ENCODE data around the gene FSIP1. TPM values are rescaled to one million over a fixed set of nuclear protein-coding genes. Genes with fewer than 3 reads are reported as not detected.
A peak's percentile ranks its signal among the peaks of the same experiment; 100 is the strongest.

The FSIP1 gene
- total RNA-seq, 2 experiments from 2014 or later = 0.22 to 0.34 TPM

DNA sequence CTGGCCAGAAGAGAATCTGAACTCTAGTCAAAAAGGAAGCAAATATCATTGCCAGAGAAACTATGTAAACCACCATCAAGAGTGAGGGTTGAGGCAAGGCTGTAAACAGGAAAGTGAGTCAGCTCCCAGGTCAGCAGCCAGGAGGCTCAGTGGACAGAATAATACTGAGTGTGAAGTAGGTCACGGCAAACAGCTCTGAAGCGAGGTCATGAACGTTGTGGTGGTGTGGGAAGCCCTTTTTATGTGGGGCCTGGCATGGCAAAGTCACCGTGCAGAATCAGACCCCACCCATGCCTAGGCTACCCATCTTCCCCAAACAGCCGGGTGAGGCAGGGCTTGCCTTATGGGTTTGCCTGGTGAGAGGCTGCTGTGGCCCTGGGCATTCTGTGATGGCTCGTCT is 157.8 kb downstream of the FSIP1 start:
- H3K4me1 Mint-ChIP-seq (ENCODE audit: low read depth) = peaks cover 55% of the 10 kb centered on the region
- intact Hi-C loops (cut with DNase I, micrococcal nuclease) = loop anchor here in 1 of 2 experiments (1.0 kb wide), 1 partner anchor 16 kb away; no protein-coding TSS in a partner anchor
- ATAC-seq (ENCODE audit: poor library complexity) (peak; percentile 54), DNase-seq (peak; percentile 39 to 91 (median 58))
- H3K27ac Mint-ChIP-seq = peak overlapping the region; percentile 91
- H3K9me3 Mint-ChIP-seq = no peaks in the 10 kb centered on the region
- Histone ChIP-seq H3K4me3 (ENCODE audit: low read length) (no peak overlapping the region), H3K9me3 (ENCODE audit: control insufficient read depth in 1 of 2, insufficient read depth in 1 of 2, low read length in 2 of 2) (no peaks in the 10 kb centered on the region), H3K27ac (ENCODE audit: low read depth in 1 of 2, low read length in 2 of 2) (peak overlapping the region; percentile 70 to 80), H3K36me3 (ENCODE audit: insufficient read depth, low read length) (no peaks in the 10 kb centered on the region), H3K4me1 (ENCODE audit: insufficient read depth, low read length) (peaks cover 78% of the 10 kb centered on the region), H3K27me3 (ENCODE audit: control insufficient read depth in 1 of 2, insufficient read depth in 2 of 2, low read length in 2 of 2) (no peaks in the 10 kb centered on the region)
- H3K27me3 Mint-ChIP-seq = no peaks in the 10 kb centered on the region
- TF ChIP-seq, protein P1, sequence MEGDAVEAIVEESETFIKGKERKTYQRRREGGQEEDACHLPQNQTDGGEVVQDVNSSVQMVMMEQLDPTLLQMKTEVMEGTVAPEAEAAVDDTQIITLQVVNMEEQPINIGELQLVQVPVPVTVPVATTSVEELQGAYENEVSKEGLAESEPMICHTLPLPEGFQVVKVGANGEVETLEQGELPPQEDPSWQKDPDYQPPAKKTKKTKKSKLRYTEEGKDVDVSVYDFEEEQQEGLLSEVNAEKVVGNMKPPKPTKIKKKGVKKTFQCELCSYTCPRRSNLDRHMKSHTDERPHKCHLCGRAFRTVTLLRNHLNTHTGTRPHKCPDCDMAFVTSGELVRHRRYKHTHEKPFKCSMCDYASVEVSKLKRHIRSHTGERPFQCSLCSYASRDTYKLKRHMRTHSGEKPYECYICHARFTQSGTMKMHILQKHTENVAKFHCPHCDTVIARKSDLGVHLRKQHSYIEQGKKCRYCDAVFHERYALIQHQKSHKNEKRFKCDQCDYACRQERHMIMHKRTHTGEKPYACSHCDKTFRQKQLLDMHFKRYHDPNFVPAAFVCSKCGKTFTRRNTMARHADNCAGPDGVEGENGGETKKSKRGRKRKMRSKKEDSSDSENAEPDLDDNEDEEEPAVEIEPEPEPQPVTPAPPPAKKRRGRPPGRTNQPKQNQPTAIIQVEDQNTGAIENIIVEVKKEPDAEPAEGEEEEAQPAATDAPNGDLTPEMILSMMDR (IDR thresholded peaks at IDR 0.05) = no peak
- CTCF ChIA-PET = interaction anchor here (1.7 to 1.9 kb wide), 2 partner anchors 17 to 45 kb away, joined by 6 to 7 read pairs; no protein-coding TSS in a partner anchor
- peak overlapping the region; percentile 76 for H3K4me3 Mint-ChIP-seq
- POLR2A ChIA-PET = interaction anchor here (0.7 to 1.9 kb wide), 7 partner anchors 11 to 150 kb away, joined by 3 to 9 read pairs (median 4); no protein-coding TSS in a partner anchor
- no peaks in the 10 kb centered on the region for H3K36me3 Mint-ChIP-seq (ENCODE audit: low read depth)

DNA sequence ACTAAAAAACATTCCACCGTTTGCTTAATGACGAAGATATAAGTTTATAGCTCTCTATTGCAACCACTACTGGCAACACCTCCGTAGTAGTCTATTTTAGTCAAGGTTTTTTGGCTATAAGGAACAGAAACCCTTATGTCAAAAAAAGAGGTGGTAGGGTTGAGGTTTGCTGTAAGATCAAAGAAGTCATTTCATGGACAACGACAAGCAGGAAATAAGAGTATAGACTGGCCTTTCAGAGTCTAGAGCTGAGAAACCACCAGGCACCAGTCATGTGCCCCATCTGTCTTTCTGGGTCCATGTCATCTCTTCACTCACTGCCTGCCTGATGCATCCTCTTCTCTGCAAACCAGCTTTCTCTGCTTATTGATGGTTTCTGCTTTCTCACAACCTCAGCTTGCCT is 159.1 kb downstream of the FSIP1 start:
- H3K36me3 Mint-ChIP-seq (ENCODE audit: low read depth) = no peaks in the 10 kb centered on the region
- intact Hi-C loops (cut with DNase I, micrococcal nuclease) = no loop called here
- Histone ChIP-seq H3K9me3 (ENCODE audit: control insufficient read depth in 1 of 2, insufficient read depth in 1 of 2, low read length in 2 of 2) (no peaks in the 10 kb centered on the region), H3K4me3 (ENCODE audit: low read length) (no peak overlapping the region), H3K27ac (ENCODE audit: low read depth in 1 of 2, low read length in 2 of 2) (peak overlapping the region; percentile 70 to 80), H3K4me1 (ENCODE audit: insufficient read depth, low read length) (peaks cover 65% of the 10 kb centered on the region), H3K27me3 (ENCODE audit: control insufficient read depth in 1 of 2, insufficient read depth in 2 of 2, low read length in 2 of 2) (no peaks in the 10 kb centered on the region), H3K36me3 (ENCODE audit: insufficient read depth, low read length) (no peaks in the 10 kb centered on the region)
- no peaks in the 10 kb centered on the region for H3K27me3 Mint-ChIP-seq
- ChIA-PET POLR2A (interaction anchor here (0.6 to 1.5 kb wide), 7 partner anchors 9 to 341 kb away, joined by 3 to 4 read pairs (median 3); no protein-coding TSS in a partner anchor), CTCF (interaction anchor here (0.7 to 1.9 kb wide), 5 partner anchors 18 to 1061 kb away, joined by 3 to 6 read pairs (median 4); partner anchors contain the start of gene THBS1)
- peak overlapping the region; percentile 91 for H3K27ac Mint-ChIP-seq
- H3K4me1 Mint-ChIP-seq (ENCODE audit: low read depth) = peaks cover 44% of the 10 kb centered on the region
- ATAC-seq (ENCODE audit: poor library complexity) = peak; percentile 71
- DNase-seq = peak in 7 of 14 experiments; percentile 13 to 85 (median 55)
- peak overlapping the region; percentile 21 for H3K4me3 Mint-ChIP-seq
- no peaks in the 10 kb centered on the region for H3K9me3 Mint-ChIP-seq
- TF ChIP-seq, protein P1 (IDR thresholded peaks at IDR 0.05) = no peak

DNA sequence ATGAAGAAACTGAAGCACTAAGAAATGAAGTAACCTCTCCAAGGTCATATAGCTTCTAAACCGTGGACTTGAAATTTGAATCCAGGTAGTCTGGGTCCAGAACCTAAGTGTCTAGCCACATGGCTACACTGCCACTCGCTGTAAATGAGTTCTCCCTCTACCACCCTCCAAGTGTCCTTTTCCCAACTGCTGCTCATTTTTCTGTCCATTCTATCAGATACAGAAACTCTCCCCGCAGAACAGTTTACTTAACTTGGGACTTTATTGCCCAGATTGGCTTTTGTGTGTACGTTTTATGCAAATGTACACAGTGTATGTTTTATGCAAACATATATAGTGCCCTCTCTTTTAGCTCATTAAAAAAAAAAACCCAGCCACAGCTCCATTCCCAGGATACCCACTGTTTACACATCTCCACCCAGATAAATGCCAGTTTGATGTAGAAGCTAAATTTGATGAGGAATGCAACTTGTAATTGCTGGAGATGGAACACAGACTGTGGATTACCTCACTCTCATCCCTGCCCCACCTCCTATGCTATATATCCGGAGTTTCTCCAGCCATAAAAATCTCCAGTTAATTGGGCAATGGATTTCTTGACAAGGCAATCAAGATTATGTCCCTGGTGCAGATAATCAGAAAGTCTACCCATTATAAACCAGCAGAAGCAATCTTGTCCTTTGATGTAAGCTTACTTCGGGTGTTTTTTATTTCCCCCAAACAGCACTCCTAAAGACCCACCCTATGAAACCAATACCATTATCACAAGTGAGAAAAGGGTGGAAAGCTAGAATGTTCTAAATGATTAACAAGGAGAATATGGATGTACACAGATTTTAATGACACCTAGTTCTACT is 159.8 kb downstream of the FSIP1 start:
- peaks cover 58% of the 10 kb centered on the region for H3K4me1 ChIP-seq (ENCODE audit: insufficient read depth, low read length)
- no peaks in the 10 kb centered on the region for H3K9me3 ChIP-seq (ENCODE audit: control insufficient read depth in 1 of 2, insufficient read depth in 1 of 2, low read length in 2 of 2)
- H3K27me3 ChIP-seq (ENCODE audit: control insufficient read depth in 1 of 2, insufficient read depth in 2 of 2, low read length in 2 of 2) = no peaks in the 10 kb centered on the region
- ChIA-PET POLR2A (interaction anchor here (0.8 to 1.5 kb wide), 4 partner anchors 18 to 152 kb away, joined by 3 to 4 read pairs (median 4); no protein-coding TSS in a partner anchor), CTCF (interaction anchor here (0.7 to 1.7 kb wide), 4 partner anchors 28 to 1060 kb away, joined by 3 to 6 read pairs (median 4); partner anchors contain the start of gene THBS1)
- H3K36me3 ChIP-seq (ENCODE audit: insufficient read depth, low read length) = no peaks in the 10 kb centered on the region
- no peak for ATAC-seq (ENCODE audit: poor library complexity)
- no peak for DNase-seq
- TF ChIP-seq, protein P1 (IDR thresholded peaks at IDR 0.05) = no peak
- Mint-ChIP-seq H3K4me3 (no peak overlapping the region), H3K27ac (peak overlapping the region; percentile 91), H3K9me3 (no peaks in the 10 kb centered on the region), H3K27me3 (no peaks in the 10 kb centered on the region), H3K4me1 (ENCODE audit: low read depth) (peaks cover 40% of the 10 kb centered on the region), H3K36me3 (ENCODE audit: low read depth) (no peaks in the 10 kb centered on the region)
- H3K4me3 ChIP-seq (ENCODE audit: low read length) = no peak overlapping the region
- H3K27ac ChIP-seq (ENCODE audit: low read depth in 1 of 2, low read length in 2 of 2) = peak overlapping the region in 1 of 2 donors; percentile 80
- intact Hi-C loops (cut with DNase I, micrococcal nuclease) = no loop called here

Data from CD4-positive, alpha-beta T cell (primary cell).